Neutrophil (primary cell): ENCODE data around the gene SLC25A24.
"Not testable (repeated sequence)": the region's sequence is repeated elsewhere in the genome, so short reads cannot be mapped to it uniquely, and the experiment has no call there.

Source experiments
- H3K27ac ChIP-seq: fragments of 200-600 bp; sonication (generic); 2 replicates; pipeline ENCODE4 v1.5.1; 2016; ENCODE audit warnings: mild to moderate bottlenecking, moderate library complexity
- H3K27me3 ChIP-seq: fragments of 200-600 bp; sonication (generic); 2 replicates; pipeline ENCODE4 v1.6.0; 2016; ENCODE audit warnings: mild to moderate bottlenecking
- H3K36me3 ChIP-seq: fragments of 200-600 bp; sonication (generic); 2 replicates; pipeline ENCODE4 v1.5.1; 2017
- H3K4me1 ChIP-seq, 2 experiments: fragments of 200-600 bp in 1 of 2; sonication (generic) in 1 of 2; 1 replicate in 1 of 2; 2 replicates in 1 of 2; pipeline versions ENCODE4 v1.5.1 to v1.6.1; 2013 to 2016; ENCODE audit warnings: low read depth in 1 of 2, low read length in 1 of 2, mild to moderate bottlenecking in 1 of 2, moderate library complexity in 1 of 2; ENCODE audit not compliant: control insufficient read depth in 1 of 2, insufficient read depth in 1 of 2
- H3K4me3 ChIP-seq, 2 experiments: fragments of 200-600 bp in 1 of 2; sonication (generic) in 1 of 2; 1 replicate in 1 of 2; 2 replicates in 1 of 2; pipeline ENCODE4 v1.5.1; 2013 to 2016; ENCODE audit warnings: low read depth in 1 of 2, low read length in 1 of 2, mild to moderate bottlenecking in 1 of 2, moderate library complexity in 1 of 2
- H3K9me3 ChIP-seq: fragments of 200-600 bp; sonication (generic); 2 replicates; pipeline ENCODE4 v1.5.1; 2016
- TF ChIP-seq, protein P1 (sequence below): fragments of 200-600 bp; sonication (generic); IDR thresholded peaks from 2 replicates; pipeline ENCODE4 v1.5.1; 2016; ENCODE audit warnings: antibody characterized with exemption

The SLC25A24 gene

DNA sequence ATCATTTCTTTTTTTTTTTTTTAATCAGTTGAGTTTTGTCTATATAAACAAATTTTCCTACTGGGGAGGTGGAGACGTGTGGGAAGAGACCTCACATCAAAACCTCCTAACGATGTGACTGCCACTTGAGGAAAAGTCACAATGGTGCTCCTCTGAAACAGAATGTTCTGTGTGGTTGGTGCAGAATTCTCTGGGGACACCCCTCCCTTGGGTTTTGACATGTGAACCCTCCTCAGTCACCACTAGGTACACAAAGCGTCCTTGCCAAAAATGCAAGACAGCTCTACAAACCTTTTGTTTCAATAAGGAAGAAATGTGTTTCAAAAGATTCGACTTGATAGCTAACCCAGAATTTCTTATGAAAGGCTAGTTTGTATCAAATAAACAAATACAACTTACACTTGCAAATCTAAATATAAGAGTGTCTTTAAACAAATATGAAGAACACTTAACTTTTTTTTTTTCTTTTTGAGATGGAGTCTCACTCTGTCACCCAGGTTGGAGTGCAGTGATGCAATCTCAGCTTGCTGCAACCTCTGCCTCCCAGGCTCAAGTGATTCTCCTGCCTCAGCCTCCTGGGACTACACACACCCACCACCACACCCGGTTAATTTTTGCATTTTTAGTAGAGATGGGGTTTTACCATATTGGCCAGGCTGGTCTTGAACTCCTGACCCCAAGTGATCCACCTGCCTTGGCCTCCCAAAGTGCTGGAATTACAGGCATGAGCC lies 9.3 kb downstream of the SLC25A24 start:
- H3K27ac ChIP-seq: no peak overlapping the region
- H3K36me3 ChIP-seq: peaks cover 18% of the 10 kb centered on the region
- H3K4me1 ChIP-seq: no peaks in the 10 kb centered on the region
- no peak overlapping the region for H3K4me3 ChIP-seq
- H3K27me3 ChIP-seq: no peaks in the 10 kb centered on the region
- H3K9me3 ChIP-seq: no peaks in the 10 kb centered on the region
- TF ChIP-seq, protein P1, sequence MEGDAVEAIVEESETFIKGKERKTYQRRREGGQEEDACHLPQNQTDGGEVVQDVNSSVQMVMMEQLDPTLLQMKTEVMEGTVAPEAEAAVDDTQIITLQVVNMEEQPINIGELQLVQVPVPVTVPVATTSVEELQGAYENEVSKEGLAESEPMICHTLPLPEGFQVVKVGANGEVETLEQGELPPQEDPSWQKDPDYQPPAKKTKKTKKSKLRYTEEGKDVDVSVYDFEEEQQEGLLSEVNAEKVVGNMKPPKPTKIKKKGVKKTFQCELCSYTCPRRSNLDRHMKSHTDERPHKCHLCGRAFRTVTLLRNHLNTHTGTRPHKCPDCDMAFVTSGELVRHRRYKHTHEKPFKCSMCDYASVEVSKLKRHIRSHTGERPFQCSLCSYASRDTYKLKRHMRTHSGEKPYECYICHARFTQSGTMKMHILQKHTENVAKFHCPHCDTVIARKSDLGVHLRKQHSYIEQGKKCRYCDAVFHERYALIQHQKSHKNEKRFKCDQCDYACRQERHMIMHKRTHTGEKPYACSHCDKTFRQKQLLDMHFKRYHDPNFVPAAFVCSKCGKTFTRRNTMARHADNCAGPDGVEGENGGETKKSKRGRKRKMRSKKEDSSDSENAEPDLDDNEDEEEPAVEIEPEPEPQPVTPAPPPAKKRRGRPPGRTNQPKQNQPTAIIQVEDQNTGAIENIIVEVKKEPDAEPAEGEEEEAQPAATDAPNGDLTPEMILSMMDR: no peak

DNA sequence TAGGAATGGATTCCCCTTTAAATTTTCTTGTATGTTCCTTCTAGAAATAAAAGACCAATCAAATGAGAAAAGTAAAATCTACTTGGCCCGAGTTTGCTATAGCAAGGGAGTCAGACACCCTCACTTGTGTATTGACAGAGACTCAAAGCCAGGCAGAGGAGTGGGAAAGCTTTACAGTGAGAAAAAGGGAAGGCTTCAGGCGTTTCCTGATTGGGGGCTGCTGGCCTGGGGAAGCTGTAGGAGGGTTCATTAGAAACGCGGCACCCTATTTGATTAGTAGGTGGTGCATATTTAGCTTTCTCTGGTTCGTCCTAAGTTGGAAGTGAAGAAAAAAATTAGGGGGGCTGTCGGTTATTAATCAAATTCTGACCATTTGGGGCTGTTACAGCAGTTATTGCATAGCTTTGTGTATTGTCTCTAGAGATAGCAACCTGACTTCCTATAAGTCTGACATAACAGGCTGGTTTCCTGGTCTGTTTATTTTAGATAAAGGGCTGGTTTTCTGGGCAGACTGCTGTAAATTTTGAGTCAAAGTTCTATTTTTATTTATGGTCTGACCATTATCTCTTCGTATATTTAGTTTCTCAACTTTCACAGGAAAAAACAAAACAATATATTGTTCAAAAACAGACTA lies 10.0 kb downstream of the SLC25A24 start:
- Histone ChIP-seq H3K4me3 (no peak overlapping the region), H3K9me3 (no peaks in the 10 kb centered on the region)

DNA sequence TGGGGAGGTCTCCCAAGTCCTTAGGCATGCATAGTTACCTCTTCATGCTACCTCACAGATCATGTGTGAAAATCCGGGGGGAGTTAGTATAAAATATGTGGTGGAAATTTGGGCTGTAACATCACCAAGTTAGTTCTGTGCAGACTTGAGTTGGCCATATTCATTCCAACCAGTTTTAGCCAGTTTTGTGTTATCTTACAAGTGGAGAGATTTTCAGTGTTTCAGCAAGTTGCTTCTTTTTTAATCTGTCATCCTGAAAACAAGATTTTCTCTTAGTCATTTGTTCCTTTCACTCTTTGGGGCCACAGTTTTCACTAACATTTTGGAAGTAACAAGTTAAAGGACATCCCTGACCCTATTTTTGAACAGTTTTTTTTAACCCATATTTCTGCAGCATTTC lies 11.3 kb downstream of the SLC25A24 start:
- TF ChIP-seq, protein P1: no peak
- Histone ChIP-seq H3K9me3 (no peaks in the 10 kb centered on the region), H3K4me3 (no peak overlapping the region), H3K27me3 (no peaks in the 10 kb centered on the region), H3K27ac (no peak overlapping the region), H3K36me3 (peaks cover 13% of the 10 kb centered on the region), H3K4me1 (no peaks in the 10 kb centered on the region)

More for the DNA sequence above, 10.0 kb downstream of the SLC25A24 start:
- TF ChIP-seq, protein P1: no peak
- H3K4me1 ChIP-seq: no peaks in the 10 kb centered on the region
- no peaks in the 10 kb centered on the region for H3K27me3 ChIP-seq
- no peak overlapping the region for H3K27ac ChIP-seq
- H3K36me3 ChIP-seq: peaks cover 11% of the 10 kb centered on the region

DNA sequence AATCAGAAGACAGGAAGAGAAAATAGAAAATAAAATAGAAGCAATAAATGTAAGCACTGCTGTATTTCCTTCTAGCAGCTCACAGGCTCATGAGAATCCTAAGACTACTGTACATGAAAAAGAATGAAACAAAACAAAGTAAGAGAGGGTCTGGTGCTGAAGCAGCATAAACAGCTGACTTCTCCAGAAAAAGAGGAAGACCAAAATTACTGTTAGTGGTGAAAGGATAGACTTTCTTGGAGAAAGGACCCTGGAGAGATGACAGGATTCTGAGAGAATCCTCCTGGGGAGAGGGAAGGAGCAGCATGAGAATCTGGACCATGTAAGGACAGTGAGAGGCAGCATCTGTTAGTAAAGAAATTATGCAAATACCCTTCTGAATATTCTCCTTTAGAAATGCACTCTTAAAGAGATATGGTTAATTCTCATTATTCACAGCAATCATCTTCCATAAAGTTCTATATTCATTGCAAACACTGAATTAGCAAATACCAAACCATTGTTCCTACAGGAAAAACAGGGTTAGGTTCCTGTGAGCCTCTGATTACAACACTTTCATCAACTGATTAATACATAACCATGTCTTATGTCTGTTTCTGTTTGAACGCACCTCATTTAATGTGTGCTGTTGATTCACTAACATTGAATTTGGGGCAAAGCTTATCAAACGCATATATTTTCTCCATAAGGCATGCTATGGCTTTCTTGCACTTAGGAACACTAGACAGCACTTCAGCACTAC lies 17.0 kb downstream of the SLC25A24 start:
- Histone ChIP-seq H3K27ac (no peak overlapping the region), H3K36me3 (peaks cover 39% of the 10 kb centered on the region), H3K4me3 (no peak overlapping the region), H3K27me3 (no peaks in the 10 kb centered on the region), H3K9me3 (no peaks in the 10 kb centered on the region), H3K4me1 (no peaks in the 10 kb centered on the region)
- TF ChIP-seq, protein P1: no peak

DNA sequence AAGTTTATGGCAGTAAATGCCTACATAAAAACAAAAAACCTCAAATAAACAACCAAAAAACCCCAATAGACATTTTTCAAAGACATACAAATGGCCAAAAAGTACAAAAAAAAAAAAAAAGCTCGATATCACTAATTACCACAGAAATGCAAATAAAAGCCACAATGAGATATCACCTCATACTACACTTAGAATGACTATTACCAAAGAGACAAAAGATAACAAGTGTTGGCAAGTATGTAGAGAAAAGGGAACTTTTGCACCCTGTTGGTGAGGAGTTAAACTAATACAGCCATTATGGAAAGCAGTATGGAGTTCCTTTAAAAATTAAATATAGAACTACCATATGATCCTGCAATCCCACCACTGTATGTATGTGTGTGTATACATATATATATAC lies 21.1 kb downstream of the SLC25A24 start:
- H3K9me3 ChIP-seq: no peaks in the 10 kb centered on the region

DNA sequence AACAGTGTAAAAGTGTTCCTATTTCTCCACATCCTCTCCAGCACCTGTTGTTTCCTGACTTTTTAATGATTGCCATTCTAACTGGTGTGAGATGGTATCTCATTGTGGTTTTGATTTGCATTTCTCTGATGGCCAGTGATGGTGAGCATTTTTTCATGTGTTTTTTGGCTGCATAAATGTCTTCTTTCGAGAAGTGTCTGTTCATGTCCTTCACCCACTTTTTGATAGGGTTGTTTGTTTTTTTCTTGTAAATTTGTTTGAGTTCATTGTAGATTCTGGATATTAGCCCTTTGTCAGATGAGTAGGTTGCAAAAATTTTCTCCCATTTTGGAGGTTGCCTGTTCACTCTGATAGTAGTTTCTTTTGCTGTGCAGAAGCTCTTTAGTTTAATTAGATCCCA lies 37.7 kb downstream of the SLC25A24 start:
- H3K4me3 ChIP-seq, H3K9me3 ChIP-seq, H3K27ac ChIP-seq, H3K27me3 ChIP-seq, H3K4me1 ChIP-seq: not testable (repeated sequence)
- H3K36me3 ChIP-seq: peaks cover 18% of the 10 kb centered on the region

More for the DNA sequence above, 21.1 kb downstream of the SLC25A24 start:
- Histone ChIP-seq H3K27me3 (no peaks in the 10 kb centered on the region), H3K4me3 (no peak overlapping the region), H3K27ac (no peak overlapping the region), H3K36me3 (peaks cover 43% of the 10 kb centered on the region), H3K4me1 (no peaks in the 10 kb centered on the region)
- TF ChIP-seq, protein P1: no peak

DNA sequence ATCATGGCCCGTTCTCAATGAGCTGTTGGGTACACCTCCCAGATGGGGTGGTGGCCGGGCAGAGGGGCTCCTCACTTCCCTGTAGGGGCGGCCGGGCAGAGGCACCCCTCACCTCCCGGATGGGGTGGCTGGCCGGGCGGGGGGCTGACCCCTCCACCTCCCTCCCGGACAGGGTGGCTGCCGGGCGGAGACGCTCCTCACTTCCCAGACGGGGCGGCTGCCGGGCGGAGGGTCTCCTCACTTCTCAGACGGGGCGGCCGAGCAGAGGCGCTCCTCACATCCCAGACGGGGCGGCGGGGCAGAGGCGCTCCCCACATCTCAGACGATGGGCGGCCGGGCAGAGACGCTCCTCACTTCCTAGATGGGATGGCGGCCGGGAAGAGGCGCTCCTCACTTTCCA lies 40.2 kb downstream of the SLC25A24 start:
- H3K4me3 ChIP-seq: not testable (repeated sequence)
- H3K36me3 ChIP-seq: peaks cover 36% of the 10 kb centered on the region

More for the DNA sequence above, 40.2 kb downstream of the SLC25A24 start:
- H3K4me1 ChIP-seq, H3K27ac ChIP-seq, H3K27me3 ChIP-seq, H3K9me3 ChIP-seq: not testable (repeated sequence)
